C4-2B (cell line): ENCODE measurements around the gene KCNJ18.
"Not testable (repeated sequence)": the region's sequence is repeated elsewhere in the genome, so short reads cannot be mapped to it uniquely, and the experiment has no call there.

Experiments used
- H3K27ac ChIP-seq: fragments of 450-650 bp; 2 replicates; pipeline ENCODE4 v1.5.1; 2017
- CTCF ChIP-seq: fragments of 450-650 bp; conservative IDR thresholded peaks from 2 replicates; pipeline ENCODE4 v1.5.1; 2017; ENCODE audit warnings: mild to moderate bottlenecking
- ZFX ChIP-seq: fragments of 450-650 bp; IDR thresholded peaks from 2 replicates; pipeline ENCODE4 v1.6.1; 2017

KCNJ18 gene

GRCh38 chr17:21686165-21687015 is 5.9 kb upstream of the KCNJ18 start:
- TF ChIP-seq ZFX = no peak
- no peak for TF ChIP-seq CTCF
- H3K27ac ChIP-seq = no peak overlapping the region

GRCh38 chr17:21687136-21687953 is 5.0 kb upstream of the KCNJ18 start:
- TF ChIP-seq ZFX (no peak), CTCF (no peak)
- H3K27ac ChIP-seq = no peak overlapping the region

GRCh38 chr17:21688293-21688949 is 3.9 kb upstream of the KCNJ18 start:
- TF ChIP-seq CTCF (no peak), ZFX (no peak)
- H3K27ac ChIP-seq = no peak overlapping the region

- TF ChIP-seq CTCF (no peak), ZFX (no peak)
- no peak overlapping the region for H3K27ac ChIP-seq
These were observed 2.7 kb upstream of the KCNJ18 start for GRCh38 chr17:21689604-21690003.

- H3K27ac ChIP-seq = not testable (repeated sequence)
These were observed 1.5 kb upstream of the KCNJ18 start for GRCh38 chr17:21690811-21691210.

- H3K27ac ChIP-seq = not testable (repeated sequence)
These were observed 842 bp upstream of the KCNJ18 start for GRCh38 chr17:21691481-21691880.

DNA sequence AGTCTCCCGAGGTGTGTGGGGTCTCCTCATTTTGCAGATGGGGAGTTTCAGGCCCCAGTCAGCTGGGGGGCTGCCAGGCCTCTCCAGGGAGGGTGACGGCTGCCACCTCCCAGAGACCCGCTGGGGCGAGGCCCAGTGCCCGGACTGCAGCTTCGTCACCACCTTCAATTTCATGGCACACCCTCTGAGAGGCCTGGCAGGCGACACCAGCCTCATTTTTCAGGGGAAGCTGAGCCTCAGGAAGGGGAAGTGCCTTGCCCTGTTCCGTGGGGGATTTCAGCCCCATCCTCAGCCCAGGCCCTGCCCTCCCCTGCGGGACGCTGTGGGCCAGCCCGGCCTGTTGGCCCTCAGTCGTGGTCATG is 362 bp downstream of the KCNJ18 start:
- not testable (repeated sequence) for H3K27ac ChIP-seq

GRCh38 chr17:21693391-21693796 is 1.1 kb downstream of the KCNJ18 start:
- not testable (repeated sequence) for H3K27ac ChIP-seq

DNA sequence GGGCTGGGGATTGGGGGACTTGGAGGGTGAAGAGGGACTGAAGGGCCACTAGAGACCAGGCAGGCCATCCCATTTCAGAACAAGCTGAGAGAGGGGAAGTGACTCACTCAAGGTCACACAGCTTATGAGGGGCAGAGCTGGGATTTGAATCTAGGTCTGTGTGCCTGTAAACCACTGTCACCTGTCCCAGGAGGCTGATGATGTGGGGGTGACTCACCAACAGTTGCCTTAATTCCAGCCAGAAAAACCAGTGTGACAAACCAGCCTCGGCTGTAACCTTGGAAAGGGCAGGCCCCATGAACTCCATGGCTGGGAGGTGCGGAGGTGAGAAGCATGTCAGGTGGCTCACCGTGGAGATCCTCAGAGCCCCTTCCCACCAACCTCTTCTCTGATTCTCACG is 1.6 kb downstream of the KCNJ18 start:
- not testable (repeated sequence) for H3K27ac ChIP-seq

GRCh38 chr17:21696227-21696626 is 3.9 kb downstream of the KCNJ18 start:
- H3K27ac ChIP-seq = not testable (repeated sequence)

DNA sequence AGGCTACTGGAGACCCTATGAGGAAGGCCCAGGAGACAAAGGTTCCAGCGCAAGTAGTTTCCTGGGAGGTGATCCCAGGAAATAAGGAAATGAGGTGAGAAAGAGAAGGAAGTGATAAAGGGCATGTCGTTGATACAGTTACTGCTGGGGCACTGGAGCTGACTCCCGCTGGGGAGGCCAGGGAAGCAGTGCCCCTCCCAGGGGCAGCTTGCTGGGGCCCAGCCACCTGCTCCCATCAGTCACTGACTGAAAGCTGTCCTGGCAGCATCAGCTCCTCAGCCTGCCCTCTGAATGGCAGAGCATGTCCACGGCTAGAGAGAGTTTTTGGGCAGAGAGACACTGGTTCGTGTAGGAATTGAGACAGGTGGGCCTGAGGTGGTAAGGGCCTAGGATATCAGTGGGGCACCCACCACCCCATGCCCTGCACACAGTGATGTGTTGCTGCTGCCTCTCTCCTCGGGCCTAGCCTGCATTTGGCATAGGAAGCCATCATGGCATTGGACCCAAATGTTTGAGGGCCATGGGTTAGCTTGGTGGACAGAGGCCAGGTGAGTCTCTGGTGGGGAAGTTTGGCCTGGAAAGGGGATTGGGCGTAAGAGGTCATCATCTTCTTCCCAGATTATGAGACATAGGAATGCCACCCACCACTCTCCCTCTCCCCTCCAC is 4.7 kb downstream of the KCNJ18 start:
- not testable (repeated sequence) for H3K27ac ChIP-seq

GRCh38 chr17:21697508-21697860 is 5.2 kb downstream of the KCNJ18 start:
- H3K27ac ChIP-seq = not testable (repeated sequence)

- H3K27ac ChIP-seq = not testable (repeated sequence)
These were observed 6.2 kb downstream of the KCNJ18 start for GRCh38 chr17:21698437-21699075.

GRCh38 chr17:21699124-21699523 is 6.8 kb downstream of the KCNJ18 start:
- not testable (repeated sequence) for H3K27ac ChIP-seq
